Right lobe of liver (tissue), 4 donors: ENCODE measurements around the gene DNM3.

Experiments
- CTCF ChIP-seq, 4 donors: fragments of 200-600 bp in 3 of 4; fragments of 450-650 bp in 1 of 4; IDR thresholded peaks; one replicate each; pipeline versions ENCODE4 v1.5.1 to v1.8.0; 2016 to 2022; ENCODE audit warnings: antibody characterized with exemption in 4 of 4, mild to moderate bottlenecking in 2 of 4
- POLR2A ChIP-seq: fragments of 450-650 bp; IDR thresholded peaks from one replicate; pipeline ENCODE4 v1.6.1; 2017; ENCODE audit warnings: antibody characterized with exemption, mild to moderate bottlenecking
- donor health status: DM: no; HTN: no; CAD: no.
- donor health status: DM: no; HTN: no; CAD: no.
- donor health status: DM: no; HTN: yes; CAD: no.

DNA sequence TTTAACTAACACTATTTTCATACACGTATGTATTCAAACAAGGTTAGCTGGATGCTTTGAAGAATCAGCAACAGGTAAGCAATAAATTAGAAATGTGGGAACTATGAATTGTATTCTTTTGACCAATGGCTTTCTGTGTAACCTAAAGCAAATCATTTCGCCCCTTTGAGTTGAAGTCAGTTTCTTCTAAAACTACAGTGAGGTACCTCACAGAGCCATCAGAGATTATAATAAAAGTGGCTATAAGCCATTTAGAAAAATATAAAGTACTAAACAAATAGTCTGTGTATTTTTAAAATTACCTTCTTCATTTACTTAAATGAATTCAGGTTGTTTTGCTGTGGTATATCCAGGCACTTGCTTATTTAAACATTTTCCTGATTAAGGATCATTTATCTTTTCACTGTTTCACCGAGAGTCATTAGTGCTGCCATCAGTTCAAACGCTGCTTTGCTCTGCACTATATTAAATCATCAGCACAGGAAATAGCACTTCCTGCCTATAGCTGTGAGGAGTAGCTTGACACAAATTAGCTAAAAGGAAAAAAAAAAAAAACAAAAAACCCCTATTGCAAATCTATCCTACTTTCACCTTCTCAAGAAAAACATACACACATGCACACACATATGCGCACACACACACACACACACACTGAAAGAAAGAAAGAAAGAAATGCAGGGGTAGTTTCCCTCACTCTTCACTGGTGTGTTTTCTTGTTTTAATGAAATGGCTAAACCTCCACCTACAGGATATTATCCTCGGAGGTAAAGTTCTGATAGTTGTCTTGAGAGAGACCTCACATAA lies 539.3 kb downstream of the DNM3 start:
- TF ChIP-seq POLR2A, result no peak
- no peak for TF ChIP-seq CTCF (IDR thresholded peaks at IDR 0.05)
